Measurements from ENCODE around the gene OXT.

The OXT gene

GRCh38 chr20:3038454-3038853, 33.0 kb upstream of the OXT start:
- Histone ChIP-seq H3K14ac (ENCODE audit: low read length) (no peak overlapping the region), H4K8ac (ENCODE audit: low read depth, low read length) (no peak overlapping the region), H2BK120ac (ENCODE audit: low read depth, low read length) (no peak overlapping the region), H3K4ac (ENCODE audit: low read length) (no peak overlapping the region), H2BK12ac (ENCODE audit: low read length) (no peak overlapping the region), H2BK5ac (ENCODE audit: low read length) (no peak overlapping the region), H3K18ac (ENCODE audit: low read length) (no peak overlapping the region), H3K9me3 (replicated peaks in 1 of 2; ENCODE audit: control insufficient read depth in 2 of 2, insufficient read depth in 1 of 2, low read depth in 1 of 2, low read length in 2 of 2) (peaks cover 0 to 2% of the 10 kb centered on the region in 2 donors), H3K79me1 (ENCODE audit: low read depth, low read length) (no peaks in the 10 kb centered on the region), H2BK15ac (ENCODE audit: low read length) (no peak overlapping the region), H3K23ac (ENCODE audit: low read depth, low read length, poor library complexity) (no peak overlapping the region), H3K27me3 (ENCODE audit: control insufficient read depth in 3 of 3, insufficient read depth in 3 of 3, low read depth in 1 of 3, low read length in 3 of 3) (no peaks in the 10 kb centered on the region), H4K91ac (ENCODE audit: low read depth, low read length, poor library complexity) (no peak overlapping the region), H3K4me2 (ENCODE audit: insufficient read depth, low read length, poor library complexity, severe bottlenecking) (no peak overlapping the region), H2AFZ (ENCODE audit: low read length) (no peak overlapping the region), H2AK5ac (ENCODE audit: low read depth, low read length) (no peak overlapping the region), H3K9ac (ENCODE audit: low read depth, low read length, poor library complexity) (no peak overlapping the region), H3K27ac (replicated peaks; ENCODE audit: low read length) (no peak overlapping the region), H3K4me3 (ENCODE audit: low read length in 2 of 2) (no peak overlapping the region), H3K36me3 (replicated peaks in 1 of 2; ENCODE audit: control insufficient read depth in 2 of 2, insufficient read depth in 2 of 2, low read length in 2 of 2) (peaks cover 49 to 84% of the 10 kb centered on the region in 2 donors), H3K4me1 (ENCODE audit: control insufficient read depth in 2 of 2, insufficient read depth in 1 of 2, low read depth in 1 of 2, low read length in 2 of 2) (peaks cover 0 to 3% of the 10 kb centered on the region in 2 donors)
- no CpG with 5 or more reads among the region's 5 CpGs for WGBS, 2 donors (ENCODE audit: extremely low coverage in 2 of 2, insufficient read length in 2 of 2, insufficient replicate concordance in 1 of 2)
- DNase-seq (ENCODE audit: low spot score) = no peak

GRCh38 chr20:3039426-3039825, 32.0 kb upstream of the OXT start:
- WGBS, 2 donors (ENCODE audit: extremely low coverage in 2 of 2, insufficient read length in 2 of 2, insufficient replicate concordance in 1 of 2) = no CpG with 5 or more reads among the region's 4 CpGs
- Histone ChIP-seq H2BK5ac (ENCODE audit: low read length) (no peak overlapping the region), H3K27ac (replicated peaks; ENCODE audit: low read length) (no peak overlapping the region), H3K27me3 (ENCODE audit: control insufficient read depth in 3 of 3, insufficient read depth in 3 of 3, low read depth in 1 of 3, low read length in 3 of 3) (no peaks in the 10 kb centered on the region), H2BK15ac (ENCODE audit: low read length) (no peak overlapping the region), H2BK12ac (ENCODE audit: low read length) (no peak overlapping the region), H2AFZ (ENCODE audit: low read length) (no peak overlapping the region), H4K8ac (ENCODE audit: low read depth, low read length) (no peak overlapping the region), H2BK120ac (ENCODE audit: low read depth, low read length) (no peak overlapping the region), H3K4me1 (ENCODE audit: control insufficient read depth in 2 of 2, insufficient read depth in 1 of 2, low read depth in 1 of 2, low read length in 2 of 2) (peaks cover 0 to 3% of the 10 kb centered on the region in 2 donors), H3K79me1 (ENCODE audit: low read depth, low read length) (no peaks in the 10 kb centered on the region), H3K18ac (ENCODE audit: low read length) (no peak overlapping the region), H3K23ac (ENCODE audit: low read depth, low read length, poor library complexity) (no peak overlapping the region), H3K4ac (ENCODE audit: low read length) (no peak overlapping the region), H3K9ac (ENCODE audit: low read depth, low read length, poor library complexity) (no peak overlapping the region), H3K9me3 (replicated peaks in 1 of 2; ENCODE audit: control insufficient read depth in 2 of 2, insufficient read depth in 1 of 2, low read depth in 1 of 2, low read length in 2 of 2) (peaks cover 0 to 2% of the 10 kb centered on the region in 2 donors), H3K4me2 (ENCODE audit: insufficient read depth, low read length, poor library complexity, severe bottlenecking) (no peak overlapping the region), H3K14ac (ENCODE audit: low read length) (no peak overlapping the region), H2AK5ac (ENCODE audit: low read depth, low read length) (no peak overlapping the region), H3K4me3 (ENCODE audit: low read length in 2 of 2) (no peak overlapping the region), H4K91ac (ENCODE audit: low read depth, low read length, poor library complexity) (no peak overlapping the region), H3K36me3 (replicated peaks in 1 of 2; ENCODE audit: control insufficient read depth in 2 of 2, insufficient read depth in 2 of 2, low read length in 2 of 2) (peaks cover 47 to 78% of the 10 kb centered on the region in 2 donors)
- no peak for DNase-seq (ENCODE audit: low spot score)

GRCh38 chr20:3040086-3040485, 31.3 kb upstream of the OXT start:
- H4K91ac ChIP-seq (ENCODE audit: low read depth, low read length, poor library complexity) = no peak overlapping the region
- H2BK12ac ChIP-seq (ENCODE audit: low read length) = no peak overlapping the region
- no peak overlapping the region for H3K4ac ChIP-seq (ENCODE audit: low read length)
- no peak overlapping the region for H3K18ac ChIP-seq (ENCODE audit: low read length)
- H3K79me1 ChIP-seq (ENCODE audit: low read depth, low read length) = no peaks in the 10 kb centered on the region
- no peak overlapping the region for H3K4me2 ChIP-seq (ENCODE audit: insufficient read depth, low read length, poor library complexity, severe bottlenecking)
- no CpG with 5 or more reads among the region's 8 CpGs for WGBS, 2 donors (ENCODE audit: extremely low coverage in 2 of 2, insufficient read length in 2 of 2, insufficient replicate concordance in 1 of 2)
- peaks cover 0 to 2% of the 10 kb centered on the region in 2 donors for H3K9me3 ChIP-seq (replicated peaks in 1 of 2; ENCODE audit: control insufficient read depth in 2 of 2, insufficient read depth in 1 of 2, low read depth in 1 of 2, low read length in 2 of 2)
- H2BK15ac ChIP-seq (ENCODE audit: low read length) = no peak overlapping the region
- no peak overlapping the region for H3K4me3 ChIP-seq (ENCODE audit: low read length in 2 of 2)
- peaks cover 44 to 71% of the 10 kb centered on the region in 2 donors for H3K36me3 ChIP-seq (replicated peaks in 1 of 2; ENCODE audit: control insufficient read depth in 2 of 2, insufficient read depth in 2 of 2, low read length in 2 of 2)
- H3K14ac ChIP-seq (ENCODE audit: low read length) = no peak overlapping the region
- peaks cover 2 to 6% of the 10 kb centered on the region in 2 donors for H3K4me1 ChIP-seq (ENCODE audit: control insufficient read depth in 2 of 2, insufficient read depth in 1 of 2, low read depth in 1 of 2, low read length in 2 of 2)
- no peak overlapping the region for H3K9ac ChIP-seq (ENCODE audit: low read depth, low read length, poor library complexity)
- no peak for DNase-seq (ENCODE audit: low spot score)
- H2AK5ac ChIP-seq (ENCODE audit: low read depth, low read length) = no peak overlapping the region
- H2AFZ ChIP-seq (ENCODE audit: low read length) = no peak overlapping the region
- no peak overlapping the region for H2BK120ac ChIP-seq (ENCODE audit: low read depth, low read length)
- no peak overlapping the region for H3K23ac ChIP-seq (ENCODE audit: low read depth, low read length, poor library complexity)
- no peak overlapping the region for H3K27ac ChIP-seq (replicated peaks; ENCODE audit: low read length)
- no peaks in the 10 kb centered on the region for H3K27me3 ChIP-seq (ENCODE audit: control insufficient read depth in 3 of 3, insufficient read depth in 3 of 3, low read depth in 1 of 3, low read length in 3 of 3)
- no peak overlapping the region for H2BK5ac ChIP-seq (ENCODE audit: low read length)
- no peak overlapping the region for H4K8ac ChIP-seq (ENCODE audit: low read depth, low read length)

DNA sequence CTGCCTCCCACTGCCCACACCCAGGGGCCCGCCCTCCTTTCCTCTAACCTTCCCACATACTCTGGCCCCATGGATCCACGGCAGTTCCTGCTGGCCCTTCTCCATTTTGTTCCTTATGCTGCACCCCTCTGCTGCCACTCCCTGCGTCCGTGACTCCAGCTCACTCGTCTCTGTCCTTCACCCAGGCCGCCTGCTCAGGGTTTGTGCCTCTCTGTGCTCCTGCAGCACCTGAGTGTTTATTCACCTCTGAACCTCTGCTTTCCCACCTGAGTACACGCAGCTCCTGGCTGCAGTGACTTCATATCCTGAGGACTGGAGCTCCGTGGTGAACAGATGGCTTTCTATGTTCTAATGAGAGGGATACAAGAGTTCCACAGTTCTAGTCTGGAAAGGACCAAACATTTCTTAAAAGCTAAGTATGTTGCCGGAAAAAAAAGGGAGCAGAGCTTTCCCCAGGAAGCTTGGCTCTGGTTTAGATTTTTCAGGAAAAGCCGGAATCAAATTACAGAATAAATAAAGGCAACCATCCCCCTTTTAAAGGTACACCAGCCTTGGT, 29.5 kb upstream of the OXT start:
- Histone ChIP-seq H2AK5ac (ENCODE audit: low read depth, low read length) (no peak overlapping the region), H3K4me1 (ENCODE audit: control insufficient read depth in 2 of 2, insufficient read depth in 1 of 2, low read depth in 1 of 2, low read length in 2 of 2) (peaks cover 6 to 9% of the 10 kb centered on the region in 2 donors), H2BK12ac (ENCODE audit: low read length) (no peak overlapping the region), H2BK5ac (ENCODE audit: low read length) (no peak overlapping the region), H3K4ac (ENCODE audit: low read length) (no peak overlapping the region), H3K36me3 (replicated peaks in 1 of 2; ENCODE audit: control insufficient read depth in 2 of 2, insufficient read depth in 2 of 2, low read length in 2 of 2) (peaks cover 26 to 53% of the 10 kb centered on the region in 2 donors), H3K79me1 (ENCODE audit: low read depth, low read length) (peaks cover 3% of the 10 kb centered on the region), H3K4me3 (ENCODE audit: low read length in 2 of 2) (peak overlapping the region in 1 of 2 donors; percentile 9), H3K18ac (ENCODE audit: low read length) (no peak overlapping the region), H3K23ac (ENCODE audit: low read depth, low read length, poor library complexity) (no peak overlapping the region), H2AFZ (ENCODE audit: low read length) (no peak overlapping the region), H4K8ac (ENCODE audit: low read depth, low read length) (peak overlapping the region; percentile 29), H2BK120ac (ENCODE audit: low read depth, low read length) (no peak overlapping the region), H3K27me3 (ENCODE audit: control insufficient read depth in 3 of 3, insufficient read depth in 3 of 3, low read depth in 1 of 3, low read length in 3 of 3) (no peaks in the 10 kb centered on the region), H3K14ac (ENCODE audit: low read length) (peak overlapping the region; percentile 4), H3K4me2 (ENCODE audit: insufficient read depth, low read length, poor library complexity, severe bottlenecking) (no peak overlapping the region), H3K9ac (ENCODE audit: low read depth, low read length, poor library complexity) (peak overlapping the region; percentile 53), H4K91ac (ENCODE audit: low read depth, low read length, poor library complexity) (no peak overlapping the region), H3K9me3 (replicated peaks in 1 of 2; ENCODE audit: control insufficient read depth in 2 of 2, insufficient read depth in 1 of 2, low read depth in 1 of 2, low read length in 2 of 2) (no peaks in the 10 kb centered on the region), H2BK15ac (ENCODE audit: low read length) (no peak overlapping the region), H3K27ac (replicated peaks; ENCODE audit: low read length) (no peak overlapping the region)
- no peak for DNase-seq (ENCODE audit: low spot score)
- WGBS, 2 donors (ENCODE audit: extremely low coverage in 2 of 2, insufficient read length in 2 of 2, insufficient replicate concordance in 1 of 2) = no CpG with 5 or more reads among the region's 10 CpGs

All from neuronal stem cell (in vitro differentiated cells).